ENCODE data around the gene SEMA4A.

- TF ChIP-seq POLR2A (IDR thresholded peaks at IDR 0.05; ENCODE audit: low read length), result no peak
- TF ChIP-seq GATA1 (IDR thresholded peaks at IDR 0.05; ENCODE audit: low read depth, low read length), result no peak
Measured at GRCh38 chr1:156153362-156153761, at the start of gene SEMA4A.

Data from erythroblast (primary cell).